WERI-Rb-1 (cell line): ENCODE results near the gene SHB.
"Not testable (repeated sequence)": the region's sequence is repeated elsewhere in the genome, so short reads cannot be mapped to it uniquely, and the experiment has no call there.

Experiments
- DNase-seq: peaks from one replicate; pipeline ENCODE4 v3.0.0-alpha.2; 2020
- H3K27ac ChIP-seq: fragments of 250-450 bp; sonication (Bioruptor Pico); 2 replicates; pipeline ENCODE4 v1.5.1; 2020; ENCODE audit warnings: mild to moderate bottlenecking, moderate library complexity
- H3K27me3 ChIP-seq: fragments of 250-450 bp; sonication (Bioruptor Pico); 2 replicates; pipeline ENCODE4 v1.5.1; 2021; ENCODE audit warnings: mild to moderate bottlenecking, low read depth, moderate library complexity; ENCODE audit not compliant: insufficient read depth, severe bottlenecking
- H3K36me3 ChIP-seq: fragments of 250-450 bp; sonication (Bioruptor Pico); 2 replicates; pipeline ENCODE4 v1.5.1; 2020; ENCODE audit warnings: mild to moderate bottlenecking, moderate library complexity
- H3K4me3 ChIP-seq: 2 replicates; pipeline ENCODE4 v1.5.1; 2011; ENCODE audit warnings: low read depth, mild to moderate bottlenecking, control low read depth, low read length
- H3K9me3 ChIP-seq: fragments of 250-450 bp; sonication (Bioruptor Pico); 2 replicates; pipeline ENCODE4 v1.5.1; 2021; ENCODE audit warnings: mild to moderate bottlenecking, moderate library complexity; ENCODE audit not compliant: severe bottlenecking
- CTCF ChIP-seq: IDR thresholded peaks from 2 replicates; pipeline ENCODE4 v1.5.1; 2011; ENCODE audit warnings: low read depth, mild to moderate bottlenecking, control low read depth, inconsistent platforms, low read length

The SHB gene

GRCh38 chr9:37911271-37911681 is 157.8 kb downstream of the SHB start:
- Histone ChIP-seq H3K4me3 (no peak overlapping the region), H3K27ac (no peak overlapping the region), H3K36me3 (peaks cover 6% of the 10 kb centered on the region; the same call in 1 of the 2 replicates), H3K27me3 (no peaks in the 10 kb centered on the region), H3K9me3 (no peaks in the 10 kb centered on the region)
- no peak for DNase-seq
- TF ChIP-seq CTCF, result no peak

- no peak overlapping the region for H3K4me3 ChIP-seq
- H3K36me3 ChIP-seq, result peaks cover 3% of the 10 kb centered on the region; the same call in 1 of the 2 replicates
- no peaks in the 10 kb centered on the region for H3K27me3 ChIP-seq
- TF ChIP-seq CTCF, result no peak
- no peak for DNase-seq
- no peaks in the 10 kb centered on the region for H3K9me3 ChIP-seq
- H3K27ac ChIP-seq, result no peak overlapping the region
These were observed 158.8 kb downstream of the SHB start for GRCh38 chr9:37910271-37910670.

- H3K27me3 ChIP-seq, DNase-seq, H3K36me3 ChIP-seq, H3K27ac ChIP-seq, H3K4me3 ChIP-seq, H3K9me3 ChIP-seq: not testable (repeated sequence)
These were observed 159.2 kb downstream of the SHB start for GRCh38 chr9:37909836-37910235.

GRCh38 chr9:37909326-37909725 is 159.7 kb downstream of the SHB start:
- Histone ChIP-seq H3K27ac (no peak overlapping the region), H3K36me3 (no peaks in the 10 kb centered on the region), H3K27me3 (no peaks in the 10 kb centered on the region), H3K9me3 (no peaks in the 10 kb centered on the region), H3K4me3 (no peak overlapping the region)
- no peak for TF ChIP-seq CTCF
- no peak for DNase-seq

- Histone ChIP-seq H3K9me3 (no peaks in the 10 kb centered on the region), H3K27me3 (no peaks in the 10 kb centered on the region), H3K36me3 (no peaks in the 10 kb centered on the region), H3K4me3 (no peak overlapping the region), H3K27ac (no peak overlapping the region)
- no peak for DNase-seq
- TF ChIP-seq CTCF, result no peak
These were observed 160.3 kb downstream of the SHB start for GRCh38 chr9:37908698-37909186.

GRCh38 chr9:37908283-37908682 is 160.7 kb downstream of the SHB start:
- DNase-seq, result no peak
- Histone ChIP-seq H3K4me3 (no peak overlapping the region), H3K27ac (no peak overlapping the region), H3K27me3 (no peaks in the 10 kb centered on the region), H3K9me3 (no peaks in the 10 kb centered on the region), H3K36me3 (no peaks in the 10 kb centered on the region)
- TF ChIP-seq CTCF, result no peak
